CD4-positive, alpha-beta T cell (primary cell): ENCODE results near the gene CCDC9B. TPM values are rescaled to one million over a fixed set of nuclear protein-coding genes. Genes with fewer than 3 reads are reported as not detected.

Source experiments
- ATAC-seq: fragments of 200-7000 bp; cut with Tn5 transposase; one replicate; pipeline ENCODE4 v1.10.0; 2022; ENCODE audit warnings: mild to moderate bottlenecking; ENCODE audit not compliant: poor library complexity
- CTCF ChIA-PET: fragments of 350-600 bp; sonication (Branson Sonifier 250); formaldehyde crosslinking; loops from one replicate; lab custom pipeline; 2021; ENCODE audit warnings: antibody characterized with exemption, inconsistent platforms; lab: Charles Lee
- POLR2A ChIA-PET: fragments of 350-600 bp; sonication (Branson Sonifier 250); formaldehyde crosslinking; loops from one replicate; lab custom pipeline; 2021; ENCODE audit warnings: antibody characterized with exemption, inconsistent platforms; lab: Charles Lee
- DNase-seq, 14 experiments: peaks; one replicate each; pipeline ENCODE4 v3.0.0-alpha.2; 2013 to 2020; ENCODE audit warnings: mixed read lengths in 2 of 14
- H3K27ac ChIP-seq, 2 donors: one replicate each; pipeline versions ENCODE4 v1.5.1 to v1.7.0; 2013; ENCODE audit warnings: low read length in 2 of 2, low read depth in 1 of 2, mild to moderate bottlenecking in 1 of 2
- H3K27me3 ChIP-seq, 2 experiments: 1 replicate in 1 of 2; 2 replicates in 1 of 2; pipeline versions ENCODE4 v1.6.1 to v1.7.0; 2013; ENCODE audit warnings: low read length in 2 of 2, control low read depth in 1 of 2, mild to moderate bottlenecking in 1 of 2, moderate library complexity in 1 of 2; ENCODE audit not compliant: insufficient read depth in 2 of 2, control insufficient read depth in 1 of 2
- H3K36me3 ChIP-seq: one replicate; pipeline ENCODE4 v1.6.1; 2013; ENCODE audit warnings: low read length, control low read depth; ENCODE audit not compliant: insufficient read depth
- H3K4me1 ChIP-seq: one replicate; pipeline ENCODE4 v1.6.1; 2013; ENCODE audit warnings: low read length, control low read depth; ENCODE audit not compliant: insufficient read depth
- H3K4me3 ChIP-seq: one replicate; pipeline ENCODE4 v1.5.1; 2013; ENCODE audit warnings: mild to moderate bottlenecking, low read length, moderate library complexity
- H3K9me3 ChIP-seq, 2 experiments: 1 replicate in 1 of 2; 2 replicates in 1 of 2; pipeline versions ENCODE4 v1.6.1 to v1.7.0; 2013; ENCODE audit warnings: low read length in 2 of 2, mild to moderate bottlenecking in 2 of 2, control low read depth in 1 of 2, moderate library complexity in 1 of 2; ENCODE audit not compliant: control insufficient read depth in 1 of 2, insufficient read depth in 1 of 2
- H3K27ac Mint-ChIP-seq: one replicate; pipeline ENCODE4 v1.8.0; 2020; ENCODE audit warnings: mixed read lengths
- H3K27me3 Mint-ChIP-seq: one replicate; pipeline ENCODE4 v1.8.0; 2021; ENCODE audit warnings: mixed read lengths
- H3K36me3 Mint-ChIP-seq: one replicate; pipeline ENCODE4 v1.8.0; 2021; ENCODE audit warnings: low read depth, mixed read lengths
- H3K4me1 Mint-ChIP-seq: one replicate; pipeline ENCODE4 v1.8.0; 2021; ENCODE audit warnings: low read depth, mixed read lengths
- H3K4me3 Mint-ChIP-seq: one replicate; pipeline ENCODE4 v1.8.0; 2020; ENCODE audit warnings: mild to moderate bottlenecking, mixed read lengths
- H3K9me3 Mint-ChIP-seq: one replicate; pipeline ENCODE4 v1.8.0; 2020; ENCODE audit warnings: mixed read lengths
- CTCF ChIP-seq: fragments of 200-600 bp; IDR thresholded peaks from one replicate; pipeline ENCODE4 v1.8.0; 2022; ENCODE audit warnings: antibody characterized with exemption, mild to moderate bottlenecking
- intact Hi-C, 2 experiments: fragments of 100-400 bp; cut with DNase I in 1 of 2; cut with micrococcal nuclease in 1 of 2; formaldehyde crosslinking; loops; one replicate each; pipeline versions ENCODE4 v1.15.1 to v1.9.0; 2023 to 2025; cut with DNase I, micrococcal nuclease
- total RNA-seq, 174 experiments: library from RNA in 2 of 174; stranded (reverse) in 2 of 174; gene quantifications; one replicate each; pipeline ENCODE4 v1.2.3 and lab custom pipeline; 2021 to 2026

CCDC9B gene
- total RNA-seq, 2 experiments from 2014 or later = 1.0 to 1.5 TPM

DNA sequence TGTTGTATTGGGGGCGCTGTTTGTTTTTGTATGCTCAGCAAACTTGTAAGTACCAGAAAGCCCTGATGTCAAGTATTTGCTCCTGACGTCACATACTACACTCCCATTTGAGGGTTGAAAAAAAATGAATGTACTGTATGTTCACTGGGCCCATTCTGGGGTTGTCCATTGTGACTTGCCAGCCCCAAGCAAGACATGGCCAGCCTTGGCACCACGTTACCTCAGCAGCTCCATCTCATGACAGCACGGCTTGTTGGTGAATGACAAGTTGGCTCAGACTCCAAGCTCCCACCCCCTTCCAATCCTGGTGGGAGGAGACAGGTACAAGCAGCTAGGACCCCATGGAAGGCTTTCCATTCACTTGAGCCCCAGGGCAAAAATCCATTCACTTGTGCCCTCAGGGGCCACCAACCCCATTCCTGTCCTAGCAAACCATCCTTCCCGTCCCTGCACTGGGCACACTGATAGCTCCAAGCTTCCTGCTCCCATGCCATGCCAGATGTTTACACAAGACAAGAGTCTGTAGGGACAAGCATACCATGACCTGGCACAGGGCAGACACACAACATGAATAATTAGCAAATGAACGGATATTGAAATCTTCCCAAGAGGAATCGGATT, 11.7 kb upstream of the CCDC9B start:
- Histone ChIP-seq H3K4me3 (no peak overlapping the region), H3K27me3 (no peaks in the 10 kb centered on the region), H3K27ac (no peak overlapping the region), H3K9me3 (no peaks in the 10 kb centered on the region), H3K4me1 (peaks cover 2% of the 10 kb centered on the region), H3K36me3 (no peaks in the 10 kb centered on the region)
- H3K4me3 Mint-ChIP-seq = no peak overlapping the region
- ATAC-seq (no peak), DNase-seq (no peak)
- no peaks in the 10 kb centered on the region for H3K4me1 Mint-ChIP-seq
- CTCF ChIA-PET = interaction anchor here (2.0 kb wide), 1 partner anchor 14 kb away, joined by 4 read pairs; no protein-coding TSS in a partner anchor
- no peak overlapping the region for H3K27ac Mint-ChIP-seq
- H3K27me3 Mint-ChIP-seq = no peaks in the 10 kb centered on the region
- no peaks in the 10 kb centered on the region for H3K9me3 Mint-ChIP-seq
- POLR2A ChIA-PET = interaction anchor here (0.6 kb wide), 1 partner anchor 1089 kb away, joined by 3 read pairs; no protein-coding TSS in a partner anchor
- TF ChIP-seq CTCF = no peak
- intact Hi-C loops = no loop called here
- H3K36me3 Mint-ChIP-seq = no peaks in the 10 kb centered on the region

- Histone ChIP-seq H3K27ac (no peak overlapping the region), H3K36me3 (no peaks in the 10 kb centered on the region), H3K4me3 (no peak overlapping the region), H3K4me1 (peaks cover 9% of the 10 kb centered on the region), H3K27me3 (no peaks in the 10 kb centered on the region), H3K9me3 (no peaks in the 10 kb centered on the region)
- intact Hi-C loops = no loop called here
- Mint-ChIP-seq H3K27me3 (no peaks in the 10 kb centered on the region), H3K9me3 (no peaks in the 10 kb centered on the region), H3K36me3 (no peaks in the 10 kb centered on the region), H3K4me1 (no peaks in the 10 kb centered on the region), H3K4me3 (no peak overlapping the region), H3K27ac (no peak overlapping the region)
- CTCF ChIA-PET = no interaction called here
- POLR2A ChIA-PET = no interaction called here
- TF ChIP-seq CTCF = no peak
- no peak for ATAC-seq
- no peak for DNase-seq
These were observed 8.4 kb upstream of the CCDC9B start for GRCh38 chr15:40349163-40349562.

- no peaks in the 10 kb centered on the region for H3K4me1 Mint-ChIP-seq
- no peak overlapping the region for H3K27ac Mint-ChIP-seq
- intact Hi-C loops = no loop called here
These were observed 7.7 kb upstream of the CCDC9B start for GRCh38 chr15:40348474-40348870.

More at GRCh38 chr15:40348474-40348870, 7.7 kb upstream of the CCDC9B start:
- H3K9me3 ChIP-seq = no peaks in the 10 kb centered on the region
- no peaks in the 10 kb centered on the region for H3K36me3 Mint-ChIP-seq
- no peak overlapping the region for H3K27ac ChIP-seq
- no peaks in the 10 kb centered on the region for H3K36me3 ChIP-seq
- H3K27me3 Mint-ChIP-seq = no peaks in the 10 kb centered on the region
- DNase-seq (no peak), ATAC-seq (no peak)
- H3K4me3 ChIP-seq = no peak overlapping the region
- POLR2A ChIA-PET = no interaction called here
- H3K4me3 Mint-ChIP-seq = no peak overlapping the region
- H3K9me3 Mint-ChIP-seq = no peaks in the 10 kb centered on the region
- CTCF ChIA-PET = no interaction called here
- no peaks in the 10 kb centered on the region for H3K27me3 ChIP-seq
- no peak for TF ChIP-seq CTCF
- H3K4me1 ChIP-seq = peaks cover 11% of the 10 kb centered on the region
